Inflammatory macrophage treated with lipopolysaccharide for 1 hour (primary cell): ENCODE data around the gene ZNF219.

ENCODE experiments used
- DNase-seq, 2 donors: peaks; one replicate each; pipeline ENCODE4 v3.0.0-alpha.2; 2020 to 2022

ZNF219 gene

GRCh38 chr14:21098076-21098891 lies at the start of gene ZNF219:
Gene ZNF219, minus strand, starts transcription at chr14:21098655. Its CDS starts 5,064 bp downstream, at chr14:21093591.
- no peak for DNase-seq

GRCh38 chr14:21145437-21145836 lies 47.0 kb upstream of the ZNF219 start:
- no peak for DNase-seq

- no peak for DNase-seq
Measured at GRCh38 chr14:21142357-21142756, 43.9 kb upstream of the ZNF219 start.

GRCh38 chr14:21136024-21136423 lies 37.6 kb upstream of the ZNF219 start:
- peak; percentile 9 to 25 for DNase-seq

- DNase-seq, result no peak
Measured at GRCh38 chr14:21133901-21134300, 35.4 kb upstream of the ZNF219 start.

GRCh38 chr14:21123429-21123828 lies 25.0 kb upstream of the ZNF219 start:
- no peak for DNase-seq

- no peak for DNase-seq
Measured at GRCh38 chr14:21121122-21121521, 22.7 kb upstream of the ZNF219 start.

GRCh38 chr14:21120686-21121085 lies 22.2 kb upstream of the ZNF219 start:
- peak in 1 of 2 donors; percentile 7 for DNase-seq

GRCh38 chr14:21118933-21119332 lies 20.5 kb upstream of the ZNF219 start:
- DNase-seq, result no peak

GRCh38 chr14:21113369-21113768 lies 14.9 kb upstream of the ZNF219 start:
- DNase-seq, result no peak

- DNase-seq, result peak in 1 of 2 donors; percentile 44
Measured at GRCh38 chr14:21112255-21112654, 13.8 kb upstream of the ZNF219 start.

- no peak for DNase-seq
Measured at GRCh38 chr14:21109377-21110138, 11.1 kb upstream of the ZNF219 start.

- DNase-seq, result no peak
Measured at GRCh38 chr14:21108791-21109190, 10.3 kb upstream of the ZNF219 start.

GRCh38 chr14:21107283-21107800 lies 8.9 kb upstream of the ZNF219 start:
- DNase-seq, result no peak

- DNase-seq, result peak; percentile 72 to 74
Measured at GRCh38 chr14:21106498-21107282, 8.2 kb upstream of the ZNF219 start.

- peak; percentile 73 to 78 for DNase-seq
Measured at GRCh38 chr14:21106176-21106497, 7.7 kb upstream of the ZNF219 start.

- DNase-seq, result peak in 1 of 2 donors; percentile 30
Measured at GRCh38 chr14:21105095-21105494, 6.6 kb upstream of the ZNF219 start.

- peak; percentile 55 to 67 for DNase-seq
Measured at GRCh38 chr14:21104448-21105060, 6.1 kb upstream of the ZNF219 start.

- DNase-seq, result peak; percentile 95 to 98
Measured at GRCh38 chr14:21103710-21104447, 5.4 kb upstream of the ZNF219 start.

GRCh38 chr14:21103411-21103709 lies 4.9 kb upstream of the ZNF219 start:
- no peak for DNase-seq

- DNase-seq, result no peak
Measured at GRCh38 chr14:21102521-21103410, 4.3 kb upstream of the ZNF219 start.
